Stimulated activated CD8-positive, alpha-beta memory T cell treated with anti-CD3 and anti-CD28 coated beads, Interleukin-2, amount 100 ng/mL, for 48 hours (primary cell): ENCODE data around the gene TRIP13.

Experiments
- DNase-seq, 2 donors: peaks; one replicate each; pipeline ENCODE4 v3.0.0-alpha.2; 2020; ENCODE audit warnings: low read depth in 2 of 2

TRIP13 gene

GRCh38 chr5:953535-954449 lies 61.1 kb downstream of the TRIP13 start:
- no peak for DNase-seq

DNA sequence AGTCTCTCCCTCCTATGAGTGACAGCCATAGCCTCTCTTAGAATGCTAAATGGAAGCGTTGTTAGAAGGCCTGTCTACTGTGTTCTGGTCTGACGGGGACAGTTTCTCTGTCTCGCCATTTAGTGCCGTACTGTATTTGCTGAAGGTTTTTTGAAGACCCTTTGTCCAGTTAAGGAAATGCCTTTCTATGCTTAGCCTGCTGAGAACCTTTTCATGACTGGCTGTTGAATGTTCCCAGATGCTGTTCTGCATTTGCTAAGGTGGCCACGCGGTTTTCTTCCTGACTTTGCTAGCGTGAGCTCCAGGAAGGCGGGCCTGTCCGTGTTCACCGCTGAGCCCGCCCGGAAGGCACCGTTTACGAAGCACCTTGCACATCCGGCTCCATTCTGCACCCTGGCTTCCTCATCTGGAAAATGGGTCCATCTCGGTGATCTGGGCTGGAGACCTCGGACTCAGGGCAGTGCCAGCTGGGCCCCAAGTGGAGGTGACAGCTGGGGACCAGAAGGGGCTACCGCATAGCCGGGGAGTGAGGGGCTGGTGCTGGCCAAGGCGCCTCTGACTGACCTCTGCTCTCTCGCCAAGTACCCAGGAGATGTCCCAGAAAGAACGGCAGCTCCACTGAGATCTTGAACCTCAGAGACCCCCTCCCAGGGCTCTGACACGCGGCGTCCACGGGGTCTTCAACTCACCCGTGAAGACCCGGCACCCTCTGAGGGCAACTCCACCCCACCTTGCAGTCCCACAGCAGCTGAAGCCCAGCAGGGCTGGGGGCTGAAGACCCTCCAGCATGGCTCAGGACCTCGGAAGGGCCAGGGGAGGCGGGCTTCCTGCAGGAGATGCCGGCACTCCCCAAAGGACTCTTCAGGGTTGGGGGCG lies 63.4 kb downstream of the TRIP13 start:
- no peak for DNase-seq

DNA sequence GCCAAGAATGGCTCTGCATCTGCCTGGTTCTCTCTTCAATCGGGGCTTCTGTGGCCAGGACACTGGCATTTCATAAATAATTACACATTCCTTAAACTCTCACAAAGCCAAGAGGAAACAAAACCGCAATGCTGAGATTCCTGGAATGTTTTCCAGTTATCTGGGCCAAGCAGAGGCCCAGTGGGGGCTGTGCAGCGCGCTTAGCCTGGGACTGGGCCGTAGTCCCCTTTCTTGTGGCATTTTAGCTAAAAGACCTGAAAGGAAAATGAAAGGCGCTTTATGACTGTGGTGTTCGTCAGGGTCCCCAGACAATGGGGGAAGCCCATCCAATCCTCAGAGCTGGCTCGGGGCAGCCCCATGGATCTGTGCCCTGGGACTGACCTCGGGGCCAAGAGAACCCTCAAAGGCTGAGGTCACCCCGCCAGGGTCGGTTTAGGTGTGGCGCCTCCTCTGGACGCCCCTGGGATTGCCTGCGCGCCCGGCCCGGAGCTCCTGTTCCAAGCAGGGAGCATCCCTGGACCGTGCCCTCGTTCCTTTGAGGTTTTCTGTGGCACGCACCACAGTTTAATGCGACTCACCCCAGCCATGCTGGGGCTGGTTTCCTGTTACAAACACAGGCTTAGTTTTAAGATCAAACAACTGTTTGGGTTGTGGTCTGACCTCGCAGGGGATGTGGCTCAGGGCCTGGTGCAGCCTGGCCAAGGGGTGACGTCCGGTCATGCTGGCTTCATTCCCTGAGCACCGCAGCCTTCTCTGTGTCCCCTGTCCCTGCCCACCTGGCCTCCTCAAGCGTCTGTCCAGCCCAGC lies 64.5 kb downstream of the TRIP13 start:
- peak; percentile 39 to 48 for DNase-seq

- DNase-seq: no peak
Observed at GRCh38 chr5:957748-958485, 65.2 kb downstream of the TRIP13 start.

DNA sequence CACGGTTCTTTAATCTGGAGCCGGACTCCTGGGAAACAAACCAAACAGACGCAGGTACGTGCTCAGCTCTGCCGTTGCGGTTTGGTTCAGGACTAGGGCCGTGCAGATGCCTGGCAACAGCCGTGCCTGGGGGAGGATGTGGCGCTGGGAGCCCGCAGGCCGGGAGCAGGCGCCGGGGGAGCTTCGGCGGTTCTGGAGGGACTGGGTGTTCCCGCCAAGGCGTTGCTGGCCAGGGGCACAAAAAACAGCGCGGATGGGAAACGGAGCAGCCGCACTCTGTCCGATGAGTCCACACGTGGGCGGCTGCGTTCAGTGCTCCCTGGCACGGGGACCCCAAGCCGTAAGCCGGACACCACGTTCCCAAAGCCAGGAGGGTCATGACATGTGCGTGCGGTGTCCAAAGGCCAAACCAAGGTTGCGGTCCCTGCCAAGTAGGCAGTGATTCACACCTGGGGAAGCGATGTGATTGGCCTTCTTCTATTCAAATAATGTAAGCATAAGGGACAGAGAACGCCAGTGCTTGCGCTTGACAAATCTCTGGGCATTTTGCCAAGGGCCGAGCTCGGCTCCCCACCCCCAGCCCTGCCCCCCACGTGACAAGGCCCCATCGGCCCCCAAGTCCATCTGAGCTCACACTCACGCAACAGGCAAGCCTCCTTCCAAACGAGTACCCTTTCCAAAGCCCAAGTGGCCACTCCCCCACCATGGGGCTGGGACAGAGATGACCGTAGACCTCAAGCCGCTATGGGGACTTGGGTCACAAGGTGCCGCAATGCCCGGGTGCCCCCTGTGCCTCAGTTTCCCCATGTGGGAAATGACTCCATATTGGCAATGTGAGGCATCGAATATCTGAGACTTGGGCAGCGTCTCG lies 66.3 kb downstream of the TRIP13 start:
- no peak for DNase-seq

- no peak for DNase-seq
Observed at GRCh38 chr5:959581-960531, 67.2 kb downstream of the TRIP13 start.

DNA sequence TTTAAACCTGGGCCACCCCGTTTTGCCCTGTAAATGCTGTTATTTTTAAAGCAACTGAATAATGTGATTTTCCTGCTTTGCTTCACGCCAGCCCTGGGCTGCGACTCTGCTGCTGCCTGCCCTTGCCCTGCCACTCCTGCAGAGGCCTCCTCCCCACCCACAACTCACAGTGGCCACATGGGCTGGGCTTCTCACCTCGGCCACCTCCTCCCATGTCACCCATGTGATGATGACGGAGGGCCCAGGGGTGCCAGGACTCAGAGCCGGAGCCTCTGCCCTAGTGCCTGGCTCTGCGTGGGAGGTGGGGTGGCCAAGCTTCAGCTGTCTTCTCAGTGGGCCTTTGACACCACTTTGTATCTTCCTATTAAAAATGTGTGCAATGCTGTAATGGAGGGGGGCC lies 67.9 kb downstream of the TRIP13 start:
- DNase-seq: no peak

GRCh38 chr5:961002-961710 lies 68.5 kb downstream of the TRIP13 start:
- no peak for DNase-seq

- DNase-seq: no peak
Observed at GRCh38 chr5:961711-962240, 69.1 kb downstream of the TRIP13 start.

GRCh38 chr5:962386-962785 lies 69.7 kb downstream of the TRIP13 start:
- DNase-seq: no peak

- no peak for DNase-seq
Observed at GRCh38 chr5:962801-963200, 70.1 kb downstream of the TRIP13 start.

- DNase-seq: no peak
Observed at GRCh38 chr5:963310-963672, 70.6 kb downstream of the TRIP13 start.

DNA sequence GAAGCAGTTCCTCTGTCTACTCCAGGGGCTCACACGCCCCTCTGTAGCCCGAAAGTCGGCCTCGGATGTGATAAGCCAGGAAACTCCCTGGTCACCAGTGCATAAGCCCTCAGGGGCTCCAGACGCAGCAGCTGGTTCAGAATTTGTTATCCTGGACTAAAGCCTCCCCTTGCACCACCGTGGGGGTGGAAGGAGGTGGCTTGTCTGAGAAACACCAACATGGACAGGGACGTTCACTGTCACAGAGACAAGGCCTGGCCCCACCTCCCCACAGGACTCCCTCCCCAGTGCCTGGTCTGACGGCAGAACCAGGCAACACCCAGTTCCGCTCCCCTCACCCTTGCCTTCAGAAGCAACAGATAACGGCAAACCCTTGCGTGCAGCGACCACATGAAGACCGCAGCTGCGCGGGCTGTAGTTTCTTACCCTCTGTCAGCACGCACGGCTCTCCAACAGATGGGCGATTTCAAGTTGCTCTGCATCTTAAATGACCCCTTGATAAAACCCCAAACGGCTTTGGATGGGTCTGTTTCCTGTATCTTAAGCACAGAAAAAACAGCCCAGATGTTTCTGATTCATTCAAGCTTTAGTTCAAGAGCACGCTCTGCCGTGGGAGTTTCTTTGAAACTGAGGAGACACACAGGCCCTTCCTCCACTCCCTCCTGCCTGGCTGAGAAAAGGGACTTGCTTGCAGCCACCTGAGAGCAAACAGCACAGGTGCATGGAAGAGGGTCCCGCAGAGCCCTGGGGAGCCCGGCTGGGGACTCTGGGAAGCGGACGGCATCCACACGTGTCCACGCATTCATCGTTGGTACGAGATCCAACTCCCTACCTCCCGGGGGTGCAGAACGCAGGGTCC lies 71.2 kb downstream of the TRIP13 start:
- peak in 1 of 2 donors; percentile 39 for DNase-seq

DNA sequence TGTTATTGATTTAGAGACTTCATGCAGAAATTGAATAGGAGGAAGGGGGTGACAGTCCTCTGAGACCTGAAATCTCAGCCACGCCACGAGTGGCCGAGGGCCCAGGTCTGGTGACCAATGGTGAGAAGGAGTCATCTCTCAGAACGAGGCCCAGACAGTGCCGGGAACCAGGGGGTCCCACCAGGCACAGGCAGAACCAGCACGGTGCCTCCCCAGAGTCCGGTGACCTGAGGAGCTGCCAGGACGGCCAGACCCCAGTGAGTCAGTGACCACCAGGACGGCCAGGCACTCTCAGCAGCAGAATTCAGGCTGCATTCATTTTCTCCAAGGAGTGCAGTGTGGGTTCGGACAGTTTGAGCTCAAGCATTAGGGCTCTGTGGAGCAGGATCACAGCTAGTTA lies 72.1 kb downstream of the TRIP13 start:
- DNase-seq: no peak

DNA sequence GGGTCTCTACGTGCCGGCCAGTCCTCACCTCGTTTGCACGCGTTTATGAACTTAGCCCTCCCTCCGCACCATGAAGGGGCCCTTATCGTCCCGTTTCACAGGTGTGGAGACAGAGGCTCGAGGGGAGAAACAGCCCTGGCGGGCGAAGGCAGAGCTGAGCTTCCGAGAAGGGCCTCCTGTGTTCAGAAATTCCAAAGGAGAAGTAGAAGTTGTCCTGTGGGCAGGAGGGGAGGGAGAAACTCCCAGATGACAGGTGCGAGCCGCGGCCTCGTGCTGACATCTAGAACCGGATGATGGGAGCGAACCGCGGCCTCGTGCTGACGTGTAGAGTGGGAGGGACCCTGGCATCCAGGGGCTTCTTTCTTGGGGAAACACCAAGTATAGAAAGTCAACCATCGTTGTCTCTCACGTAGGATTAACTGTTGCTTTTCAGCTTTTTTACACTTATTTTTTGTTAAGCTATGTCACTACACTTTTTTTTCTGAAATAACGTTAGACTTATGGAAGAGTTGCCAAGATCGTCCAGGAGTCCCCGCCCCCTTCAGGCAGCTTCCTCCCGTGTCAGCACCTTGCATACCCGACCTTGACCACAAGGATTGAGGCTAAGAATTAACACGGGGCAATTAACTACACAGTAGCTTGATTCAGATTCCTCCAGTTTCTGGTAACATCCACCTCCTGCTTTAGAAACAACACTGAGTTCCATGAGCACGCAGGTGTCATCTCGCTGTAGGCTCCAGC lies 73.1 kb downstream of the TRIP13 start:
- no peak for DNase-seq

DNA sequence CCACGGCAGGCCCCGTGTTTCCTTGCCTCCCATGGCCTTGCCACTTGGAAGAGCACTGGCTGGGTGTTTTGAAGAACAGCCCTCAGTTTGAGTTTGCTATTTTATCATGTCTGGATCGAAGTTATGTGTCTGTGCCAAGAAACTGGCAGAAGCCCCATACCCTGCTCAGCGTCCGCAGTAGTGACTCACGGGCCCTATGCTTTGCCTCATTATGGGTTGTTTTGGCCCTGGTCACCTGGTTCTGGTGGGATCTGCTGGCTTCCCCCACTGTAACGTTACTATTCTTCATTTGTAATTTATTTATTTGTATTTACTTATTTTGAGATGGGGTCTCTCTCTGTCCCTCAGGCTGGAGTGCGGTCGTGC lies 73.6 kb downstream of the TRIP13 start:
- no peak for DNase-seq

DNA sequence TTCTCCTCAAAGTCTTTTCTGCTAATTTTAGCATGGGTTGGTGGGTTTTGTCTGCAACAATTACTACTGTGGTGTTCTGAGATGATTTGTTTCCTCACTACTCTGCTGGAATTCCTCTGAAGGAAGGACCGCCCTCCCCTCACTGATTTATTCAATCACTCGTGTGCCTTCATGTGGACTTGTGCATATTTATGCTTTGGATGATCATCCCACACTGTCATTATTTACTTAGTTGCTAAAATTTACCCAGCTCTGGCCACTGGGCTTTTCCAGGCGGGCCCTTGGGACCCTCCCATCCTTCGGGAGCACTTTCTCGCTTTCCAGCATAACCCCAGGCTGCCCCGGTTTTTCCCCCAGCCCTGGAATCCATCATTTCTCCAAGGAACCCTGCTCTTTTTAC lies 74.3 kb downstream of the TRIP13 start:
- no peak for DNase-seq
